Mucosa of descending colon (tissue), 3 donors: ENCODE data around the gene CLCN5. TPM values are rescaled to one million over a fixed set of nuclear protein-coding genes. Genes with fewer than 3 reads are reported as not detected.

ENCODE experiments used
- ATAC-seq: fragments of 200-7000 bp; cut with Tn5 transposase; one replicate; pipeline ENCODE4 v1.9.1; 2020; ENCODE audit warnings: mild to moderate bottlenecking, moderate library complexity
- DNase-seq, 3 donors: peaks; one replicate each; pipeline ENCODE4 v3.0.0-alpha.2; 2020
- H3K36me3 ChIP-seq: fragments of 200-600 bp; one replicate; pipeline ENCODE4 v1.8.0; 2021; ENCODE audit warnings: low read depth, mild to moderate bottlenecking
- H3K4me1 ChIP-seq: fragments of 200-600 bp; one replicate; pipeline ENCODE4 v1.8.0; 2021; ENCODE audit warnings: low read depth, mild to moderate bottlenecking
- H3K4me3 ChIP-seq: fragments of 200-600 bp; one replicate; pipeline ENCODE4 v1.8.0; 2021; ENCODE audit warnings: mild to moderate bottlenecking
- H3K9me3 ChIP-seq: fragments of 200-600 bp; one replicate; pipeline ENCODE4 v1.8.0; 2021; ENCODE audit warnings: mild to moderate bottlenecking
- CTCF ChIP-seq: fragments of 200-600 bp; IDR thresholded peaks from one replicate; pipeline ENCODE4 v1.8.0; 2022; ENCODE audit warnings: antibody characterized with exemption, mild to moderate bottlenecking
- intact Hi-C, 2 donors: fragments of 100-400 bp; cut with DNase I in 1 of 2; cut with micrococcal nuclease in 1 of 2; formaldehyde crosslinking; loops; one replicate each; pipeline versions ENCODE4 v1.11.0 to v1.11.1; 2022; cut with DNase I, micrococcal nuclease
- total RNA-seq, 3 donors: library from RNA; stranded (reverse); fragmentation: NEBNext Ultra II Directional in 2 of 3; extraction: Animal tissue kit (Norgen Biotek cat#: 25700) in 2 of 3; gene quantifications; one replicate each; pipeline versions ENCODE4 v1.2.1 to v1.2.4, GENCODE V29; 2021 to 2023
- donor health status: DM: no; HTN: no; CAD: no; lungs with moderate emphysema.
- donor health status: DM: no; HTN: no; CAD: no.
- donor health status: DM: no; HTN: yes; CAD: no.

CLCN5 gene
- total RNA-seq, 3 donors from 2014 or later = 5.4 to 11.9 (median 10.0) TPM

DNA sequence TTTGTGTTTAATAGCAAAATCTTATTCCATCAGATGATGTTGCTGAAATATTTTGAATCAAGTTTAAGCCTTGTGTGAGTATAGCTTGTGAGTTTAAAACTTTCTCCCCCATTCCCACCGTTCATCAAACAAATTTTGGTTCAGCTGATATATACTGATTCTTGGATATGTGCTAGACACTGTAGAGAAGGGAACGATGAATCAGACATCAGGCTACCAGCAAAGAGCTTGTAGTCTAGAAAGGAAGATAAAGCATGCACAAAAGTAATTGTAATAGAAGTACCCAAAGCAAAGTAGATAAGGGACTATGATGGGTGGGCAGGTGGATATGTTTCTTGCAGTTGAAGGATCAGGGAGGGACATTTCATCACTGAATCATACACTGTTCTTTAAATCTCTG is 146.5 kb downstream of the CLCN5 start:
- Histone ChIP-seq H3K4me1 (no peaks in the 10 kb centered on the region), H3K4me3 (no peak overlapping the region), H3K36me3 (no peaks in the 10 kb centered on the region), H3K9me3 (no peaks in the 10 kb centered on the region)
- ATAC-seq (no peak), DNase-seq (no peak)
- TF ChIP-seq CTCF = no peak
- intact Hi-C loops = no loop called here

DNA sequence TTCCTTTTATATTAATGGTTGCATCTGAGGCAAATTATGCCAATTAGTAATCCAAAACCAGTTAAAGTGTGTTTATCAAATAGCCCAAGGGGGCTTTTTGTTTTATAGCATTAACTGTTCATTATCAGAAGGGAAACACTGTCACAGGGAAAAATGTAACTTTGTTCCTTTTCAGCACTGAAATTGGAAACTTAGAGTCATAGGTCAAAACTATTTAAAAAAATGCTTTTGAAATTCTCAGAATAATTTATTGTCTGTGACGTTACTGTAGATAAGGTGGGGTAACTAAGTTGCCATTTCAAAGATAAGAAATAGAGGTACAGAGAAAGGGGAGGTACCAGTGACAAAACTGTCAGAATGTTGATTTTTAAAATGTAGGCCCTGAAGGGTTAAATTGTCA is 149.1 kb downstream of the CLCN5 start:
- Histone ChIP-seq H3K4me1 (no peaks in the 10 kb centered on the region), H3K4me3 (no peak overlapping the region), H3K36me3 (no peaks in the 10 kb centered on the region), H3K9me3 (no peaks in the 10 kb centered on the region)
- DNase-seq = no peak
- no peak for TF ChIP-seq CTCF
- intact Hi-C loops = no loop called here
- no peak for ATAC-seq

- H3K4me3 ChIP-seq = no peak overlapping the region
- no peaks in the 10 kb centered on the region for H3K9me3 ChIP-seq
- intact Hi-C loops = no loop called here
- no peaks in the 10 kb centered on the region for H3K4me1 ChIP-seq
- TF ChIP-seq CTCF = no peak
- DNase-seq (no peak), ATAC-seq (no peak)
- no peaks in the 10 kb centered on the region for H3K36me3 ChIP-seq
Observed at GRCh38 chrX:50072110-50072509, 149.7 kb downstream of the CLCN5 start.

- DNase-seq = no peak
- no peak for ATAC-seq
- Histone ChIP-seq H3K4me3 (no peak overlapping the region), H3K36me3 (no peaks in the 10 kb centered on the region), H3K4me1 (no peaks in the 10 kb centered on the region), H3K9me3 (no peaks in the 10 kb centered on the region)
- intact Hi-C loops = no loop called here
- no peak for TF ChIP-seq CTCF
Observed at GRCh38 chrX:50073601-50074000, 151.2 kb downstream of the CLCN5 start.

DNA sequence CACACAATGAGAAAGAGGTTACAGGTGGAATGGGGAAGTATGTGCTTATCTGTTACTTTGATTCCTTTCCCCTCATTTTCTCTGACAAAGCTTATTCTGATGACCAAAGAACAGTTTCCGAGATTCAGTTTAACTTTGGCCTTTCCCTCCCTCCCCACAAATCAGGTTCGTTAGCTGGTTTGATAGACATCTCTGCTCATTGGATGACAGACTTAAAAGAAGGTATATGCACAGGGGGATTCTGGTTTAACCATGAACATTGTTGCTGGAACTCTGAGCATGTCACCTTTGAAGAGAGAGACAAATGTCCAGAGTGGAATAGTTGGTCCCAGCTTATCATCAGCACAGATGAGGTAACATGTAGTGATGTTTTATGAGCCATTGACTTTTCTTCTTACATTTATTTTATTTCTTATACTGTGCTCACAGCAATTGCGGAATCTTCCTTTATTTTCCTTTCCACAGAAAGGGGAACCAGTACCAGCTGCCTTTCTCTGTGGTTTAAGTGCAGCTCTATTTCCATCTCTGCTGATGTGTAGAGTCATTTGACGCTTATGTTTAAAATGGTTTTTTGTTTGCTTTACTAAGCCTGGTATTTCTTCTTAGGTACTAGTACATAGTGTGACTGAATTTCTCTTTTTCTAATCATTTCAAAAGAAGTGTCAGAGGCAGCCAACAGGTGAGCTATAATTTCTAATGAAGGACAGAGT is 153.4 kb downstream of the CLCN5 start:
- H3K9me3 ChIP-seq = no peaks in the 10 kb centered on the region
- DNase-seq (no peak), ATAC-seq (no peak)
- H3K4me3 ChIP-seq = no peak overlapping the region
- no peaks in the 10 kb centered on the region for H3K36me3 ChIP-seq
- H3K4me1 ChIP-seq = no peaks in the 10 kb centered on the region
- intact Hi-C loops = no loop called here
- no peak for TF ChIP-seq CTCF
